GM18909 (cell line): Measurements from ENCODE around the gene NEMP1.

ENCODE experiments used
- ATAC-seq: cut with Tn5 transposase; IDR thresholded peaks from one replicate; pipeline ENCODE4 v1.9.1; 2021; ENCODE audit warnings: mild to moderate bottlenecking; ENCODE audit not compliant: unreplicated experiment, poor library complexity

Gene NEMP1

DNA sequence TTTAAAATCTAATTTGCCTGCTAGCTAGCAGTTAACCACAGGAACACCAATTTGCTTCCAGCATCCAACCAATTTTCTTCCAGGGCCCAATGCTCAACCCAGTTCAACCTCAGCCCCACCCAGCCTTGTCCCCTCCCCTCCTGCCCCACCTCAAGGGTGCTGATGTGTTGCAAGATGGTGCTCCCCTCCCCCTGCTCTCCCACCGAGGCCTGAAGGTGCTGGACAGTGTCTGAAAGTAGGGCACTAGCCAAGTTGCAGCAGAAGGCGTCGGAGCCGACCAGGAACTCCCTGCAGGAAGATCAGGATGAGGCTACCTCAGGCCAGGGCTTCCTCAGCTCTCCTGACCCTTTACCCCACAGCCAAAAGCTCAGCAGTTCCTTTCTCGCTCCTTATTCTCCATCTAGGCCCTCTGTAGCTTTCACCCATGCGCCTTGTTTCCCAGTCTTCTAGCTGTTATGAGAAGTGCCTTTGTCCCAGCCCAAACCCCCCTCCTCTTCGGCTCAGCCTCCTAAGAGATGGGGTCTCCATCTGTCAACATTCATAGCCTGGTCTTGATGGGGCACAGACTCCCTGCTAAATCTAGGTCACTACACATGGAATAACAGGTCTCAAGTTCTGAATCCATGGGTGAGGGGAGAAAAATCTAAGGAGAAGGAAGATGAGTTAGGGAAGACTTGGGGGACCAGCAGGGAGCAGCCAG is 29.0 kb upstream of the NEMP1 start:
- no peak for ATAC-seq

DNA sequence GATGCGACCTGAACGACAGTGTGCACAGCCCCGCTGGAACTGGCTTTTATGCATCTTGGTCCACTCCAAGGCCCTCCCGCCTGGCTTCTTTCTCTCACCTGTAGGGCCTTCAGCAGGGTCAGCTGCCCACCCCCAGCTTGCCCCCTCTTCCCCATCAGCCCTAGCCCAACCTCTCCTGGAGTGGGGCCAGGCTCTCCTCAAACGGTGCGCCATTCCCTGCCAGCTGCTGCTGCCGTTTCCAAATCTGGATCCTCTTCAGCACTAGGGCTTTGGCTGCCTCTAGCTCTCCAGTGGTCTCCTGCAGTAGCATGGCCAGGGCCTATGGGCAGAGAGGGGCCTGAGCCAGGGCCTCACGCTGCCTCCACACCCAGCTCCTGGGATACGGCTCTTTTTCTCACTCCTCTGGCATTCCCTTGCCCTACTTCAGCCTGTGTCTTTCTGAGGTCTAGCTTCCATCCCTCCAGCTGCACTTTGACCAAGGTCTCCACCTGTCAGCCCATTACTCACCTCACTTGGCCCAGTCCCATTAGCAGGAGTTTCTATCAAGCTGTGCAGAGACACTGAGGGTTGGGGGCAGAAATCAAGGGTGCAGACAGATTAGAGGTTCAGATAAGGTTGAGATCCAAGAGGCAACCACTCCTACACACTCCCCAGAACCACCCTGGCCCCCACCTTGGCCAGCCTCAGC is 27.6 kb upstream of the NEMP1 start:
- ATAC-seq: no peak

DNA sequence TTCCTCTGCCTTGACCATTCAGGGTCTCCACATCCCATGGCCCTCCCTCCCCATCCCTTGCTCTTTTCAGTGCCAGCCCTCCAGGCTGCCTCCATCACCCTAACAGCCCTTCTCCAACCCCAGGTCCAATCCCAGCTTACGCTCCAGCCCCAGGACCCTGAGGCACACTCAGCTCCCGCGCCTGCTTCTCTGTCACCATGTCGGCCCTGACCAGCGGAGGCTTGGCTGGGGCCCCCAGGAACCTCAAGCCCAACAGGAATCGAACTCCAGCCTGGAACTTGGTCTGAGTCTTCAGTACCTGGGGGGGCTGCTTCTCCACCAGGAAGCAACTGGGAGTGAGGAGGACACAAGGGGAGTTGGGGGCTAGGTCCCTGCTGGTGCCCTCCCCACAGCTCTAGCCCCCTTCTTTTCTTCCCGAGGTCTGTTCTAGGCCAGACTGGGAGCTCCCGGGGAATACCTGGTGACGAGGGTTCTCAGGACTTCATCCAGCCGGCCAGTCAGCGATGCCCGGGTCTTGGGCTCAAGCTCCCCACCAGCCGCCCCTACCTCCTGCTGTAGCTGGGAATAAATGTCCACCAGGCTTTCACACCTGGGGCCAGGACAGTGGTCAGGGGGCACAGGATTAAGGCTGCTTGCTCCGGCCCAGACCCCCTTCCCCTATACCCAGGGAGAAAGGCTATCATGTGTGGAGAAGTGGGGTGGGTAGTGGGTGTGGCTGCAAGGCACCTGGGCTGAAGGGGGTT is 26.6 kb upstream of the NEMP1 start:
- no peak for ATAC-seq

DNA sequence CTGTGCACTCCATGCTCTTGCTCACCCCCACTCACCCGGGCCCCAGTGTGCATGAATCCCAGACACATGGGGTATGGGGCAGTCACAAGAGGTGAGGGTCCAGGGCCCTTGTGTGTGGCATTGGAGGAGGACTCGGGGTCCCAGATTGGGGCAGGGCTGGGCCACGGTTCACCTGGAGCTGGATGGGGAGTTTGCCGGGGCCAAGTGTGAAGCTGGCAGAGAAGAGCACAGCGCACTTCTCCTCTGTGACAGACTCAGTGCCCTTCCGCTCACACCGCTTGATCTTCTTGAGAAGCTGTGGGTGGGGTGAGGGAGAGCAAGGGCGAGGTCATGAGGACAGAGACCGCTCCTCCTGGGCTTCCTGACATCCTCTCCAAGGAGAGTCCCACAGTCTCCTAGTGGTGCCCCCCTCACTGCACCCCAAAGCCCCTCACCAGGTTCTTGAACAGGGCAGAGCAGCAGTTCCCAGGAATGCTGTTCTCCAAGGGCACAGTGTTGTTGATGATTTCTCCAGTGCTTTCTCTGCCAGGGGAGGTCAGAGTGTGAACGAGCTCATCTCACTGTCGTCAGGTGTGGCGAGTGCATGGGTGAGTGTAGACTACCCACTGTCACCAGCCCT is 25.8 kb upstream of the NEMP1 start:
- no peak for ATAC-seq

DNA sequence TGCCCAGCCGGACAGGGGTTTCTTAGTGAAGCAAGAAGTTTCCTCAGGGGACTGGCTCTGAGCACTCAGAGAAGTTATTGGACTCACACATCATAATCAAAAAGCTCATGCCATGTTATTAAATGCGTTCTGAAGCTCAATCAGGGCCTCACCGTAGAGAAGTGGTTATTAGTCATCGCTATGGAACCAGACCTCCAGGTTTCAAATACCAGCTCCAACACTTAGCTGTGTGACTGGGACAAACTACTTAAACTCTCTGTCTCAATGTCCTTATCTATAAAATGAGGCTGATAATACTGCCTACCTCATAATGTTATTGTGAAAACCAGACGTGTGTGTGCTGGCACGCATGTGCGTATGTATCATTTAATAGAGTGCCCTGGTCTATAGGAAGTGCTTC is 25.3 kb upstream of the NEMP1 start:
- ATAC-seq: no peak

DNA sequence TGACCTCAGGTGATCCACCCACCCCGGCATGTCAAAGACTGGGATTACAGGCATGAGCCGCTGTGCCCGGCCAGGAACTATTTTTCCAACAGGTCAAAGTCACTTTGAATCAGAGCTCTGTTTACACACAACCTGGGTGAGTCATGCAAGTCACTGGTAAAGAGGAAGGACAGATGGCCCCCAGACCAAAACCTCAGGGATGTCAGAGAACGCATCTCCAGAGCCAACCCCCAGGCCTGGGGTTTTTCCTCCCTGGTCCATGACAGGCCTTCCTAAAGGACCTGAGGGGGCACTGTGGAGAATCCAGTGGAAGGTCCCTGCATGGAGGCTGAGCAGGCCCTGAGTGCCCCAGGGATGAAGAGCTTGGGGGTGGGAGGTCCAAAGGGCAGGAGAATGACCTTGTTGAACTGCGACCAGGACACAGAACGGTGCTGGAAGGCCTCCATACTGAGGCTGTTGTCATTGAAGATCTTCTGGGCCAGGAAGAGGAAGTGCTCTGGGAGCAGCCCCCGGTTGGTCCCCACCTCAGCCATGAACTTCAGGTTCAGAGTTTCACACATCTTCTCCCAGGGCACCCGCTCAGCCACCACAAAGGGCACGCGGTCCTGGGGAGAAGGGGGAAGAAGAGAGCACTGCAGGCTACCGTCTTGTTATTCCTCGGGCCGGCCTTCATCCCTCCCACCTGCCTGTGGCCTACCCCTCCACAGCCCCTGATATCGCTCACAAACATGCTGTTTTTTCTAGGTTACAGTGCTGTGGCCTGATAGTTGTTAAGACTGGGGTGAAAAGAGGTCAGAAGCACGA is 23.5 kb upstream of the NEMP1 start:
- ATAC-seq: no peak

DNA sequence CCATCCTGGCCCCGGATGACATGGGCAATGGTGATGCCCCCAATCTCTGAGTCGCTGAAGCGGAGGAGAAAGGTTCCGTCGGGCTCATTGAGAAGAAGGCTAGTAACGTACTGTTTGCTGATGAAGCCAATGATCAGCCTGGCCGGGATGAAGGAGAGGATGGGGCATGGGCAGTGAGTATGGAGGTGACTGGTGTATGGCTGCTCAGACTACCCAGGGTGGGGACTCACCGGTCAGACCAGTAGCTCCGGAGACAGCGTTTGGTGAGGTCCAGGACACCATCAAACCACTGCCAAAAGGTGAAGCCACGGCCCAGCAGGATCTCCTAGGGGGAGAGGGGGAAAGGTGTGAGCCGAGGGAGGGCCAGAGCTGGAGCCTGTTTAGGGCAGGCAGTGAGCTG is 21.2 kb upstream of the NEMP1 start:
- no peak for ATAC-seq

DNA sequence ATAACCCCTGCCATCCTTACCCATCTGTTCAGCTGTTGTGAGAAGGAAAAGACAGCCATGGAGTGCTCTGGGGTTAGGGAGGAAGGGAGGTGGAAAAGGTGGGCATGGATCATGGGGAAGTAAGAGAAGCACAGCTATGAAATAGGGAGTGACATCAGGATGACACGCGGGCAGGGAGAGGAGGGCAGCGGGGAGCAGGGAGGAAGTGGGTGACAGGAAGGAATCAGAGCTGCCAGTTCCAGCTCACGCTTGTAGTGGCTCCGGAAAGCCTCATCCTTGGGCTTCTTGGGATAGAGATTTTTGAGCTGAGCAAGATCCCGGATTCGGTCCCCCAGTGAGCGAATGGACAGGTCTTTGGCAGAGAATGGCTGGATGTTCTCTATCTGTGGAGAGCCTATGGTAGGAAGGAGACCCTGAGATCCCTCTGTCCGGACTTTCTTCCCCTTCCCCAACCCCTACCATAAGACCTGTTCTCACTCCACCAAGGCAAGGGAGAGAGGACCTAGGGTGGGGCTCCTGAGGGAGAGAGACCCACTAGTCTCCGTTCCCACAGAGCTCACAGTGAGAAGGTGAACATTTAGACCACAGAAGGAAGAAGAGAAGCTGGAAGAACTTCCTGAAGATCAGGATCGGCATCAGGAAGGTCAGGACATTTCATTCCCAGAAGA is 20.6 kb upstream of the NEMP1 start:
- no peak for ATAC-seq

DNA sequence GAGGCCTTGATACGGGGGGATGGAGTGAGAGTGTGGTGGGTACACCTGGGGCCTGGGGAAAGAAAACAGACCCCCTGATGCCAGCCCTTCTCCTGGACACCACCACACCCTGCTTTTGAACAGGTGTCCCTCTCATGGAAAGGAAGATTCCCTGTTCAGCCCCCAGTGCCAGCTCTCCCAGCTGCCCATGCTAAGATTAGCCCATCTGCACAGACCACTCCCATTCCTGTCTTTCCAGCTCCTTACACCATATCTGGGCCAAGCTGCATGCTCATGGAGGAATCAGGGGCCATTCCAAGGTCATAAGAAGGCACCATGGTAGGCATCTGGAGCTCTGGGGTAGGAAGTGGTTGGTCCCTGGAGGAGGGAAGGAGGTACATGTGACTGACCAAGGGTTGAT is 20.0 kb upstream of the NEMP1 start:
- no peak for ATAC-seq

DNA sequence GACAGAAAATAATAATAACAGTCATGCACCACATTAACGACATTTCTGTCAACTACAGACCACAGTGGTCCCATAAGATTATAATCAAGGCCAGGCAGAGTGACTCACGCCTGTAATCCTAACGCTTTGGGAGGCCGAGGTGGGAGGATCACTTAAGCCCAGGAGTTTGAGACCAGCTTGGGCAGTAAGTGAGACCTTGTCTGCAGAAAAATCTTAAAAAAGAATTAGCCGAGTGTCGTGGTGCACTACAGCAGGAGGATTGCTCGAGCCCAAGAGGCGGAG is 18.9 kb upstream of the NEMP1 start:
- no peak for ATAC-seq

DNA sequence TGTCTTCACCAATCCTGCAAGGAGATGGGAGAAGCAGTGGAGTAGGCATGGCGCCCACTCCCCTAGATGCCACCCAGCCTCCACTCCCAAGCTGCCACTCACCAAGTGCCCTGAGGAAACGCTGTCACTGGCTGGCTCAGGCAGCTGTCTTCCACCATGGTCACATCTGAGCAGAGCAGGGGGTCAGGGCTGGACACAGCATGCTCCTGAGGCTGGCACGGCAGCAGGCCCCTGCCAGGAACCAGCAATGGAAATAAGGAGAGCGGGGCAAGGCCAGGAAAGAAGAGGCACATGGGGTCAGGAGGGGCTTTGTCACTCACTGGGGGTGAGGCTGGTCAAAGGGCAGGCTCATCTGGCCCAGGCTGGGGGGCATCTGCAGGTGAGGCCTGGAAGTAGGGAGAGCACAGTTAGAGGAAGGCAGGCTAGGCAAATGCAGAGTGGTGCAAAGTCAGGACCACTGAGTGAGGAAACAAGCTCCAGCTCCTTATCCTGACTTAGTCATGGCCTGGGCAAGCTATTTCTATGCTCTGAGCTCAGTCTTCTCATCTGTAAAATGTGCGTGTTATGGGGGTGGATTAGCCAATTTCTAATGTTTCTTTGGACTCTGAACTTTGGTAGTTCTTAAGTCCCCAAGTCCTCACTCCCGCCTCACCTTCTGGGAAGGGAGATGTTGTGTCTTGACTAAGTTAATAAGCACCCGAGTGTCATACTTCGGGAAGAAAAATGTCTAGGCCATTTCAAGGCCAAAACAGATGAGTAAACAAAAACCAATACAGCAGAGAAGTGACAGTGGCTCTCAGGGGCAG is 18.4 kb upstream of the NEMP1 start:
- ATAC-seq: no peak

DNA sequence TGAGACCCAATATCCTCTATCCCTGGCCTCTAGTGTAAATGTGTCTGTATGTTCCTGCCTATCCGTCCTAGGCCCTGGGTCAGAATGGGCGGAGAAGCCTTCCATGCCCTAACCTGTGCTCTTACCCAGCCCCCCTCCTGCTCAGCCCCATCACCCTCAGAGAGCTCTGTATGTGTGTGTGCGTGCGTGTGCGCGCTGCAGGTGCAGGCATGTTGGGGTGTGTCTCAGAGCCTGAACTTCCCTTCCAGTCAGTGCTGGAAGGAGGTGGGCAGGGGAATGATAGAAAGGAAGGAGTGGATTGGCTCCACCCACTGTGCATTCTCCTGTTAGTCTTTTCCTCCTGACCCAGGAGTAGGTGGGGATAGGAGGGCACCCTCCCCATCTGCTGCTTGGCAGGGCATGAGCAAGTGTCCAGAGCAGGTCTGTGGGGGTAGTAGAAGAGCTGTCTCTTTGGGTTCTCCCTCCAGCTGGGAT is 17.5 kb upstream of the NEMP1 start:
- ATAC-seq: no peak

DNA sequence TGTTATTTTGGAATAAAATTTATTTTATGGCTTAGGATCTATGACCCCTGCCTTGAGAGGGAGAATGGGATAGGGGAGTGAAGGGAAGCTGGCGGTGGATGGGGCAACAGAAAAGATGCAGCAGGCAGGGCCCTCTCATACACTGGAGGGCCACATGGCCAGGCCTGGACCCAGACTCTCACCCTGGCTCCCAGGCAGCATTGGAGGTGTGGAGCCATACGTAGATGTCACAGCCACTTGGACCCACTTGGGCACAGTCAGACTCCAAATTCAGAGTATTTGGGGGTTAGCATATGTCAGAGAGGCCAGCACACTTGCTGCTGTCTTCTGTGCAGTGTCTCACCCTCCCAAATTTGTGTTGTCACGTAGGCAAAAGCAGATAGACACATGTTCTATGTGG is 16.8 kb upstream of the NEMP1 start:
- no peak for ATAC-seq

DNA sequence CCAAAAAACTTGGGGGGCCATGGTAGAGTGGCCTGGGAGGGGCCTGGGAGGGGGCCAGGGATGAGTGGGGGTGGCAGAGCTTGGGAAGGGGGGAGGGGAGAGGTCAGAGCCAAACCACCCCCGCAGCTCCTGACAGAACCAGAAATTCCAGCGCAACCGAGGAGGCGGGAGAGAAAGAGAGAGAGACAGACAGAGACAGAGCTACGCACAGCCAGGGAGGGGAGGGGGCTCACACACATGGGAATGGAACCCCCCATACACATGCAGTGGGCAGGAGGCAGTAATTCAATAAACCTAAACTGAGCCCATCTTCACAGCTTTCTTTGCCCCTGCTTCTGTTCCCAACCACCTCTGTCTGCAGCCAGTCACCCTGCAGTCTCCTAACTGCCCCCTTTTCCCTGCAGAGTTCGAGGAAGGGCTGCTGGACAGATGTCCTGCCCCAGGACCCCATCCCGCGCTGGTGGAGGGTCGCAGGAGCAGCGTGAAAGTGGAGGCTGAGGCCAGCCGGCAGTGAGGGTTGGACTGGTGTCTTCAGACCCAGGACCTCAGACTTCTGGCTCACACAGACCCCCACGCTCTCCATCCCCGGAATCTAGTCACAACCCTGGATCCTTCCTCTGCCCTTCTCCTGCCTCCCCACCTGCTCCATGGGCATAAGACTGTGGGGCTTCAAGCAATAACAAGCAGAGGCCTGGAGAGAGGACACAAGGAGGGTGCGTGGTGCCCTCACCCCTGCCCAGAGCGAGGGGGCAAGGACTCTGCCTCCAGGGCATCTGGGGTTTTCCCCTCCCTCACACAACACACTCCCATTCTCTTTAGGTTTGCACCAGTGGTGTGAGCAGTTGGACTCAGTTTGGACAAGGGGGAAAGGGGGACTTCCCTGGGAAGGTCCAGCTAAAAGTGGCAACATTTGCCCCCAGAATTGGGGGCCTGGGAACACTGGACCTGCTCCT is 15.9 kb upstream of the NEMP1 start:
- no peak for ATAC-seq

DNA sequence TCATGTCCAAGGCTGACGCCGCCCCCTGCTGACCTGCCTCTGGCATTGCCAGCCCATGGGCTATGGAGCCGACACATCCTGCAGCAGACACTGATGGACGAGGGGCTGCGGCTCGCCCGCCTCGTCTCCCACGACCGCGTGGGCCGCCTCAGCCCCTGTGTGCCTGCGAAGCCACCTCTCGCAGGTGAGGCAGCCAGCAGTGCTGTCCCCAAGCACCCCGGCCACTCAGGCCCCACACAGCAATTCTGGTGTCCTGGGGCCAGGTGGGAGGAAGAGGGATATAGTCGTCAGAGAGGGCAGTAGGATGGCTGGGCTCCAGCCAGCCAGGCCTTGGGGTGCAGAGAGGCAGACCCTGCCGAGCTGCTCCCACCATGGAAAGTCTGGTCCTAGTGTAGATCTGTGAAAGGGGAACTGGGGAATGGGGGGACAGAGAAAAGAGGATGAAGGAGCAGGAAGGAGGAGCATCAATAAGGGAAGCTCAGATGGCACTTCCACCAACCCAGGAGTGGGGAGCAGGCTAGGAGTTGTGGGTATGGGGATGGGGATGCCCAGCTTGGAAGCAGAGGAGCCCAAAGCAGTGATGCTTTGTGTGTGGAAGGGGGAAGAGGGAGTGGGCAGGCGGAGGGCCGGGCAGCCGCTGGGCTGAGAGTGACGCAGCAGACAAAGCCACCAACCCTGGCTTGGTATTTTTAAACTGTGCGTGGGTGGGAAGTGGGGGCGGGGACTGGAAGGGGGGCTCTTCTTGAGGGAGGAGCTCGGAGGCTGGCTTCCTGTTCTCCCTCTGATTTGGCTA is 15.0 kb upstream of the NEMP1 start:
- peak; percentile 39 for ATAC-seq

DNA sequence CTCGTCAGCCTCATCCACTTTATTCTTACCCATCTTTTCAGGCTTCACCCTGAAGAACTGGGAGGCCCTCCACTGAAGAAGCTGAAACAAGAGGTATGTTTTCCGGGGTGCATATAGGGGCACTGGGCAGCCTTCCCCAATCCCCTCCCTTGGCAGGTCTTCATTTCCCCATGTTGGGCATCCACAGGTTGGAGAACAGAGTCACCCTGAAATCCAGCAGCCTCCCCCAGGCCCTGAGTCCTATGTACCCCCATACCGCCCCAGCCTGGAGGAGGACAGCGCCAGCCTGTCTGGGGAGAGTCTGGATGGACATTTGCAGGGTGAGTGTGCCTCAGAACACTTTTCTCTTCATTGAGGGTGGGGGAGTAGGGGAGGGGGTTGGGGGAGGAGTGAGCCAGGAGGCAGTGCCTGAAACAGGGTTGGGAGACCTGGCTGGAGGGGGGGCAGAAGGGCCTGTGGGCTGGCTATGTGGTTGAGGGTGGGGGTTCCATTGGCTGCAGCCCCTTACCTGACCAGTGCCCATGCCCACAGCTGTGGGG is 14.4 kb upstream of the NEMP1 start:
- no peak for ATAC-seq

DNA sequence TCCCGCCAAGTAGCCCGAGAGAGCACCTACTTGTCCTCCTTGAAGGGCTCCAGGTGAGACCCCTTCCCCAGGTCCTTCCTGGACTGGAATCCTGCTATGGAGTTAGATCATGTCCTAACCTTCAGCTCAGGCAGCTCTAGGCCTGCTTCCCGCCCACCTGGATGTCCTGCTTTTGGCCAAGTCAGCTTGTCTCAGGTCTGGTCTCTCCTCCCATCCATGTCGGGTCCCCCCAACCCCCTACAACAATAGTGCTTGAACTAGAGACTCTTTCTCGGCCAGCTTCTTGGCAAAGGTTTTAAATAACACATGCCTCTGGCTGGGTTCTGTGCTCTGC is 13.9 kb upstream of the NEMP1 start:
- no peak for ATAC-seq
